HepG2 (cell line): ENCODE data around the gene TCF3. TPM values are rescaled to one million over a fixed set of nuclear protein-coding genes. Genes with fewer than 3 reads are reported as not detected.

ENCODE experiments used
- ATM ChIP-seq: fragments of 450-650 bp; IDR thresholded peaks from 2 replicates; pipeline ENCODE4 v1.7.1; 2017; ENCODE audit warnings: mild to moderate bottlenecking, borderline replicate concordance
- DMAP1 ChIP-seq: IDR thresholded peaks from 2 replicates; pipeline ENCODE4 v1.6.1; 2016
- KDM6A ChIP-seq: IDR thresholded peaks from 2 replicates; pipeline ENCODE4 v1.6.1; 2016; ENCODE audit warnings: low read depth
- NKX3-1 ChIP-seq: sonication (generic); formaldehyde crosslinking; IDR thresholded peaks from 2 replicates; pipeline ENCODE4 v1.5.0; 2020; ENCODE audit warnings: missing genetic modification reagents
- SNRNP70 ChIP-seq: fragments of 200-400 bp; formaldehyde crosslinking; IDR thresholded peaks from 2 replicates; pipeline ENCODE4 v1.6.1; 2017; ENCODE audit warnings: mild to moderate bottlenecking, low read depth, low read length, moderate library complexity
- TCF7 ChIP-seq: sonication (generic); IDR thresholded peaks from 2 replicates; pipeline ENCODE4 v1.6.1; 2016; ENCODE audit warnings: antibody characterized with exemption, low read depth
- ZBTB40 ChIP-seq, 2 experiments: fragments of 450-650 bp in 1 of 2; sonication (generic) in 1 of 2; formaldehyde crosslinking in 1 of 2; IDR thresholded peaks; 2 replicates each; pipeline versions ENCODE4 v1.6.1 to v1.8.0; 2016 to 2022; ENCODE audit warnings: antibody characterized with exemption in 1 of 2, mild to moderate bottlenecking in 1 of 2, missing genetic modification reagents in 1 of 2
- ZFX ChIP-seq: sonication (generic); formaldehyde crosslinking; IDR thresholded peaks from 2 replicates; pipeline ENCODE4 v1.4.0; 2020; ENCODE audit warnings: mild to moderate bottlenecking, low read depth, missing genetic modification reagents, moderate library complexity
- ZNF326 ChIP-seq: sonication (generic); formaldehyde crosslinking; IDR thresholded peaks from 2 replicates; pipeline ENCODE4 v1.4.0; 2020; ENCODE audit warnings: missing genetic modification reagents, borderline replicate concordance
- ZNF329 ChIP-seq: sonication (generic); formaldehyde crosslinking; IDR thresholded peaks from 2 replicates; pipeline ENCODE4 v1.9.0; 2021; ENCODE audit warnings: low read depth, mild to moderate bottlenecking, missing genetic modification reagents
- ZNF350 ChIP-seq: sonication (generic); formaldehyde crosslinking; IDR thresholded peaks from 2 replicates; pipeline ENCODE4 v1.4.0; 2020; ENCODE audit warnings: mild to moderate bottlenecking, low read depth, missing genetic modification reagents, borderline replicate concordance
- ZNF687 ChIP-seq: sonication (generic); formaldehyde crosslinking; IDR thresholded peaks from 2 replicates; pipeline ENCODE4 v1.5.1; 2020; ENCODE audit warnings: mild to moderate bottlenecking, missing genetic modification reagents, moderate library complexity
- ZSCAN22 ChIP-seq: sonication (generic); formaldehyde crosslinking; IDR thresholded peaks from 2 replicates; pipeline ENCODE4 v1.4.0; 2020; ENCODE audit warnings: mild to moderate bottlenecking, missing genetic modification reagents
- polyA plus RNA-seq, 8 experiments: library from polyadenylated mRNA; depleted of rRNA in 3 of 8; stranded (reverse) in 7 of 8; unstranded in 1 of 8; fragments of >200 nt; fragmentation: Illumina TruSeq in 4 of 8; extraction: Trizol in 4 of 8; gene quantifications; 2 replicates each; pipeline versions ENCODE4 v1.2.1 to v1.2.3, GENCODE V29; 2011 to 2016; ENCODE audit warnings: low read depth in 4 of 8, missing spikeins in 1 of 8, mixed read lengths in 1 of 8; ENCODE audit not compliant: insufficient read depth in 1 of 8
- total RNA-seq, 5 experiments: library from RNA; depleted of rRNA; stranded (reverse); fragments of >200 nt; fragmentation: Illumina TruSeq; extraction: Trizol; gene quantifications; 2 replicates each; pipeline ENCODE4 v1.2.3, GENCODE V29; 2016; ENCODE audit warnings: low read depth in 1 of 5

TCF3 gene
- total and polyA plus RNA-seq, 2 of the 13 experiments (the other 11 are each of a cell fraction or from before 2014, with no cell fraction given), result 51.4 to 53.2 TPM

- TF ChIP-seq ZNF326 (CRISPR knock-in tag) (no peak), ZNF687 (CRISPR knock-in tag) (peak; percentile 32; the same call in 1 of the 2 replicates), ZNF350 (CRISPR knock-in tag) (0 out of 2 replicates have a peak, but pooled peaks have one; percentile 27), ZFX (CRISPR knock-in tag) (0 out of 2 replicates have a peak, but pooled peaks have one; percentile 31), ZSCAN22 (CRISPR knock-in tag) (no peak), KDM6A (CRISPR knock-in tag) (no peak), NKX3-1 (CRISPR knock-in tag) (no peak), ZNF329 (CRISPR knock-in tag) (no peak), DMAP1 (CRISPR knock-in tag) (no peak), SNRNP70 (no peak), ATM (no peak), TCF7 (no peak), ZBTB40 (IDR thresholded peaks at IDR 0.05) (no peak), ZBTB40 (CRISPR knock-in tag; IDR thresholded peaks at IDR 0.05) (no peak)
Observed at GRCh38 chr19:1655131-1655981, 2.9 kb upstream of the TCF3 start (continued).
